Measurements from ENCODE around the gene PAM.

DNA sequence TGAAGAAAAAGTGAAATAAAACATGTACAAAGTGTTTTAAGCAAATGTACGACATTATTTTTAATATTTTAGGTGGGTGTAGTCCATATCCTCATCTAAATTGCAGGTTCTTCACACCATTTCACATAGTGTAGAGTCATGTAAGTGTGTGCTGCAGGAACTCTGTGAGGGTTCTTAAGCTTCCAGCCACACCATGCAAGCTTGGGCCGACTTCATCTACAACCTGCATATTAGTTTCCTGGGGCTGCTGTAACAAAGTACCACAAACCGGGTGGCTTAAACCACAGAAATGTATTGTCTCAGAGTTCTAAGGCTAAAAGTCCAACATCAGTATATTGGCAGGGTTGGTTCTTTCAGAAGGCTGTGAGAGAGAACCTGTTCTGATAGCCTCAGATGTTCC lies 10.2 kb downstream of the PAM start:
- TF ChIP-seq JUND (IDR thresholded peaks at IDR 0.05; ENCODE audit: low read length) (no peak), POLR2AphosphoS5 (IDR thresholded peaks at IDR 0.05; ENCODE audit: low read depth, low read length) (no peak), EZH2 (IDR thresholded peaks at IDR 0.05; ENCODE audit: low read depth, low read length, severe bottlenecking) (no peak), TEAD4 (IDR thresholded peaks at IDR 0.05; ENCODE audit: low read depth, low read length) (no peak), JUN (IDR thresholded peaks at IDR 0.05; ENCODE audit: low read depth, low read length) (no peak), POLR2A (IDR thresholded peaks at IDR 0.05; ENCODE audit: control extremely low read depth in 1 of 2, low read depth in 2 of 2, low read length in 2 of 2) (no peak), MAFK (IDR thresholded peaks at IDR 0.05; ENCODE audit: low read depth, low read length) (no peak)
- TF ChIP-seq, protein P1, sequence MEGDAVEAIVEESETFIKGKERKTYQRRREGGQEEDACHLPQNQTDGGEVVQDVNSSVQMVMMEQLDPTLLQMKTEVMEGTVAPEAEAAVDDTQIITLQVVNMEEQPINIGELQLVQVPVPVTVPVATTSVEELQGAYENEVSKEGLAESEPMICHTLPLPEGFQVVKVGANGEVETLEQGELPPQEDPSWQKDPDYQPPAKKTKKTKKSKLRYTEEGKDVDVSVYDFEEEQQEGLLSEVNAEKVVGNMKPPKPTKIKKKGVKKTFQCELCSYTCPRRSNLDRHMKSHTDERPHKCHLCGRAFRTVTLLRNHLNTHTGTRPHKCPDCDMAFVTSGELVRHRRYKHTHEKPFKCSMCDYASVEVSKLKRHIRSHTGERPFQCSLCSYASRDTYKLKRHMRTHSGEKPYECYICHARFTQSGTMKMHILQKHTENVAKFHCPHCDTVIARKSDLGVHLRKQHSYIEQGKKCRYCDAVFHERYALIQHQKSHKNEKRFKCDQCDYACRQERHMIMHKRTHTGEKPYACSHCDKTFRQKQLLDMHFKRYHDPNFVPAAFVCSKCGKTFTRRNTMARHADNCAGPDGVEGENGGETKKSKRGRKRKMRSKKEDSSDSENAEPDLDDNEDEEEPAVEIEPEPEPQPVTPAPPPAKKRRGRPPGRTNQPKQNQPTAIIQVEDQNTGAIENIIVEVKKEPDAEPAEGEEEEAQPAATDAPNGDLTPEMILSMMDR (IDR thresholded peaks at IDR 0.05; ENCODE audit: control extremely low read depth in 1 of 3, insufficient read depth in 1 of 3, low read depth in 1 of 3, low read length in 3 of 3): no peak

All from H1 (cell line).